Omental fat pad (tissue), 4 donors: ENCODE results near the gene IMMT. TPM values are rescaled to one million over a fixed set of nuclear protein-coding genes. Genes with fewer than 3 reads are reported as not detected.

ENCODE experiments used
- ATAC-seq: fragments of 150-250 bp; one replicate; pipeline ENCODE4 v1.9.1; 2016; ENCODE audit warnings: mild to moderate bottlenecking, moderate library complexity; ENCODE audit not compliant: low FRiP score
- DNase-seq: peaks from one replicate; pipeline ENCODE4 v3.0.0-alpha.2; 2019; ENCODE audit warnings: low spot score
- total RNA-seq, 4 donors: library from RNA; depleted of rRNA; stranded (reverse); fragments of >200 nt; gene quantifications; one replicate each; pipeline ENCODE4 v1.1.0, GENCODE V29; 2016
- TF ChIP-seq, protein P1 (sequence below), 3 donors: fragments of 450-650 bp; IDR thresholded peaks; one replicate each; pipeline ENCODE4 v1.5.1; 2016 to 2017; ENCODE audit warnings: antibody characterized with exemption in 3 of 3, mild to moderate bottlenecking in 3 of 3, moderate library complexity in 2 of 3

The IMMT gene
- total RNA-seq, 4 donors from 2014 or later = 52.2 to 64.7 (median 58.7) TPM

DNA sequence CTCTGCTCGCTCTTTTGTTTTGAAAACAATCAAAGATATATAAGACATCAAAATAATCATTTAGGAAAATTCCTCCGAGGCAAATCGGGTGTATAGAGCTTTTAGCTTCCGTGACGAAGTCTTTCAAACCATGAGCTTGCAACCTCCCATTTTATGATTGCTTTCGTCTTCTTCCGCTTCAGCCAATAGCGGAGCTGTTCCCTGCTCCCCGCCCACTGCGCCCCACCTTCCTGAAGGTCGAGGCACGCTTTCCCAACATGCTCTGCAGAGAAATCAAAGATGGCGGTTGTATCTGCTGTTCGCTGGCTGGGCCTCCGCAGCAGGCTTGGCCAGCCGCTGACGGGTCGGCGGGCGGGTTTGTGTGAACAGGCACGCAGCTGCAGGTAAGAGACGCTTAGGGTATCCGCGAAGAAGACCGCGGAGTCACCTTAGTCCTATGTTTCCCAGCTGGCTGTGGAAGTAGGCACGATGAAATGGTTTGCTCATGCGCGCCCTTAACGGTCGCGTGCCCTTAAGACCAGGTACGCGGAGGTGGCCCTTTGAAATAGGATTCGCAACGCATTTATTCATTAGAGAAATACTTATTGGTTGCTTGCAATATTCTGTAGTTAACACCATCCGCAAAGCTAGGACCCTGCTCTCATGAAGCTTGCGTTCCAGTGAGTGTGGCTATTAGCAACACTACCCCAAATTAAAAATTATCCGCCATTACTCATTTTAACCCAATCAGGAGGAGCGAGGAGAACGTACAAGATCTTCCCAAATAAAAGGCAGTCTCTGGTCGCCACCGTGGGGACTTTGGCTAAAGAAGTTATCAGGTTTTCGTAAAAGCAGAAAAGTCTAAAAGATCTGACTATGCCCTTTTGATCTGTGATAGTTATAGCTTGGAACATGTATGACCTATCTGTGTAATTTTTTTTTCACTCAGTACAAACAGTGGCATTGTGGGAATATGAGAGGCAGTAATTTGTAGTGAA lies 89.0 kb downstream of the IMMT start, which contains the start of gene PTCD3:
Gene PTCD3, plus strand, starts transcription at position 267 of the 977 bp plus-strand sequence. Its CDS starts 13 bp downstream, at position 280.
- DNase-seq (peak; percentile 85), ATAC-seq (peak; percentile 95)
- TF ChIP-seq, protein P1, sequence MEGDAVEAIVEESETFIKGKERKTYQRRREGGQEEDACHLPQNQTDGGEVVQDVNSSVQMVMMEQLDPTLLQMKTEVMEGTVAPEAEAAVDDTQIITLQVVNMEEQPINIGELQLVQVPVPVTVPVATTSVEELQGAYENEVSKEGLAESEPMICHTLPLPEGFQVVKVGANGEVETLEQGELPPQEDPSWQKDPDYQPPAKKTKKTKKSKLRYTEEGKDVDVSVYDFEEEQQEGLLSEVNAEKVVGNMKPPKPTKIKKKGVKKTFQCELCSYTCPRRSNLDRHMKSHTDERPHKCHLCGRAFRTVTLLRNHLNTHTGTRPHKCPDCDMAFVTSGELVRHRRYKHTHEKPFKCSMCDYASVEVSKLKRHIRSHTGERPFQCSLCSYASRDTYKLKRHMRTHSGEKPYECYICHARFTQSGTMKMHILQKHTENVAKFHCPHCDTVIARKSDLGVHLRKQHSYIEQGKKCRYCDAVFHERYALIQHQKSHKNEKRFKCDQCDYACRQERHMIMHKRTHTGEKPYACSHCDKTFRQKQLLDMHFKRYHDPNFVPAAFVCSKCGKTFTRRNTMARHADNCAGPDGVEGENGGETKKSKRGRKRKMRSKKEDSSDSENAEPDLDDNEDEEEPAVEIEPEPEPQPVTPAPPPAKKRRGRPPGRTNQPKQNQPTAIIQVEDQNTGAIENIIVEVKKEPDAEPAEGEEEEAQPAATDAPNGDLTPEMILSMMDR (IDR thresholded peaks at IDR 0.05) = no peak

DNA sequence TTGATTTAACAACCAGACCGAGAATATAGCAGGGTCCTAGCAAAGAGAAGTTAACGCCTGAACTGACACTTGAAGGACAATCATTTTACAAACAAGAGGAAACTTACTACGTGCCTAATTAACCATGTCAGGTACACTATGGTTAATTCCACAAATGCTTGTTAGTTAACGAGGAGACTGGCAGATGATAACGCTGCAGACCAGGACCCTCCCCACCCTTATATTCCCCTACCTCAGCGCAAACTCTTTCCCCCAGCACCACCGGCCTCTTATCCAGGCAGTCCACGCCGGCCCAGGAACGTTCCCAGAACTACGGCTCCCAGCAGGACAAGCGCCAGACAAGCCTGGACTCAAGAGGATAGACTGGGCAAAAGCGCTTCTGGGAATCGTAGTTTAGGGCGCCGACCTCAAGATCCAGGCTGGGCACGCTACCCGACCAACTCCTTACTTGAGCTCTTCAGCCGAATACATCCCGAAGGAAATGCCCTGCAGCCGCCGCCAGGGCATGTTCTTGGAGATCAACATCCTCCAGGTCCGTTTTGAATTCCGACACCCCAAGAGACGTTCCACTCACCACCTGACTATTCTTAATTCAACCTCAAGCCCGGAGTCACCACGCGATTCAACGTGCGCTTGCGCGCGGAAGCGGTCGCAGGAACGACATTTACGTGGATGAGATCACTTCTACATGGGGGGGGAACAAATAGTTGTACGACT lies 89.9 kb downstream of the IMMT start, which contains the start of gene POLR1A:
Gene POLR1A, minus strand, starts transcription at position 635 of the 717 bp plus-strand sequence. Its CDS starts 110 bp downstream, at position 525.
- peak; percentile 95 for ATAC-seq
- DNase-seq = peak; percentile 53
- TF ChIP-seq, protein P1 (IDR thresholded peaks at IDR 0.05) = no peak

DNA sequence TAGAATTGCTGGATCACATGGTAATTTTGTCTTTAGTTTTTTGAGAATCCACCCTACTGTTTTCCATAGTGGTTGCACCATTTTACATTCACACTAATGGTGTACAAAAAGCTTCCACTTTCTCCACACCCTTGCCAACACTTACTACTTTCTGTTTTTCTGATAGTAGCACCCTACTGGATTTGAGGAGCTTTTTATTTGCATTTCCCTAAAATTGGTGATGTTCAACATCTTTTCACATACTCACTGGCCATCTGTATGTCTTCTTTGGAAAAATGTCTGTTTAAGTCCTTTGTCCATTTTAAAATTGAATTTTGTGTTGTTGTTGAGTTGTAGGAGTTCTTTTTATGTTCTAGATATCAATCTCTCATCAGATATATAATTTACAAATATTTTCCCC lies 93.1 kb downstream of the IMMT start:
- no peak for DNase-seq
- TF ChIP-seq, protein P1 (IDR thresholded peaks at IDR 0.05) = no peak
- no peak for ATAC-seq

DNA sequence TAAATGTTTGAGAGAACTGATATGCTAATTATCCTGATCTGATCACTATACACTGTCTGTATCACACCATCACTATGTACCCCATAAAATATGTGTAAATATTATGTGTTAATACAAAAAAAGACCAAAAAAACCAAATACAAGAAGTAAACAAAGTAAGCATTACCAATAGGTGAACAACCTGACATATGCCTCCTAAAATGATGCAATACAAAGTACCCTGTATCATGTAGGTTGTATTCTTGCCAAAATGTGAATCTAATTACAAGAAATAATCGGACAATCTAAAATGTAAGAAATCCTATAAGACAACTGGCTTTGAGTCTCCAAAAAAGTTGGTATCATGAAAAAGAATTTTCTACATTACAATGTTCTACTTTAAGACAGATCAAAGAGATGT lies 97.3 kb downstream of the IMMT start:
- TF ChIP-seq, protein P1 (IDR thresholded peaks at IDR 0.05) = no peak
- no peak for DNase-seq
- no peak for ATAC-seq

DNA sequence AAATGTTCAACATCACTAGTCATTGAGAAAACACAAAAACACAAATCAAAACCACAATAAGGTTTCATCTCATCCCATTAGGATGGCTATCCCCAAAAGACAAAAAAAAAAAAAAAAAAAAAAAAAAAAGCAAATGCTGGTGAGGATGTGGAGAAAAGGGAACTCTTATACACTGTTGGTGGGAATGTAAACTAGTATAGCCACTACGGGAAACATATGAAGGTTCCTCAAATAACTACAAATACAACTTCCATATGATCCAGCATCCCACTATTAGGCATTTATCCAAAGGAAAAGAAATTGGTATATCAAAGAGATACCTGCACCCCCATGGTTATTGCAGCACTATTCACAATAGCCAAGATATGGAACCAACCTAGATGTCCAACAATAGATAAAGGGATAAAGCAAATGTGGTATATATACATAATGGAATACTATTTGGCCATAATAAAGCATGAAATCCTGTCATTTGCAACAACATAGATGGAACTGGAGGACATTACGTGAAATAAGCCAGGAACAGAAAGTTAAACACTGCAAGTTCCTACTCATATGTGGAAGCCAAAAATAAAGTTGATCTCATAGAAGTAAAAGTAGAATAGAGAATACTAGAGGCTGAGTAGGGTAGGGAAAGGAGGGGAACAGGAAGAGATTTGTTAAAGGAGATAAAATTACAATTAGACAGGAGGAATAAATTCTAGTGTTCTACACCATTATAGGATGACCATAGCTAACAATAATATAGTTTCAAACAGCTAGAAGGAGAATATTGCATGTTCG lies 98.0 kb downstream of the IMMT start:
- TF ChIP-seq, protein P1 (IDR thresholded peaks at IDR 0.05) = no peak
- no peak for DNase-seq
- no peak for ATAC-seq

DNA sequence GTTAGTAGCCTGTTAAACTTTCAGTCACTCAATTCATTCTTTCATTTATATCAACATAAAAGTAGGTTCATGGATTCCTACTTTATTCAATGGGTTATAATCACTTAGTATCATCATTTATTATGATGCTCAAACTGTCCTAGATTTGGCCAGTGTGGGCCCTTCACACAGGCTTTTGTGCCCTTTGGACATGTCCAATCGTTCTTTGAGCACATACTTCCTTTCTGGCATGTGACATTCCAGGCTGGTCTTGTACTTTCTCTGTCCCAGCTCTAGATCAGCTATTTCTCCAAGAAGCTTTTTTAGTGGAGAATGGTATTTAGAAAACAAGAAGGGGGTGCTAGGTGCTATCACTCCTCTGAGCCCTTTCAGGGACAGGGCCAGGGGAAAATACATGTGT lies 101.0 kb downstream of the IMMT start:
- ATAC-seq (no peak), DNase-seq (no peak)
- TF ChIP-seq, protein P1 (IDR thresholded peaks at IDR 0.05) = no peak
